ENCODE measurements around the gene TRERF1.

Gene TRERF1

DNA sequence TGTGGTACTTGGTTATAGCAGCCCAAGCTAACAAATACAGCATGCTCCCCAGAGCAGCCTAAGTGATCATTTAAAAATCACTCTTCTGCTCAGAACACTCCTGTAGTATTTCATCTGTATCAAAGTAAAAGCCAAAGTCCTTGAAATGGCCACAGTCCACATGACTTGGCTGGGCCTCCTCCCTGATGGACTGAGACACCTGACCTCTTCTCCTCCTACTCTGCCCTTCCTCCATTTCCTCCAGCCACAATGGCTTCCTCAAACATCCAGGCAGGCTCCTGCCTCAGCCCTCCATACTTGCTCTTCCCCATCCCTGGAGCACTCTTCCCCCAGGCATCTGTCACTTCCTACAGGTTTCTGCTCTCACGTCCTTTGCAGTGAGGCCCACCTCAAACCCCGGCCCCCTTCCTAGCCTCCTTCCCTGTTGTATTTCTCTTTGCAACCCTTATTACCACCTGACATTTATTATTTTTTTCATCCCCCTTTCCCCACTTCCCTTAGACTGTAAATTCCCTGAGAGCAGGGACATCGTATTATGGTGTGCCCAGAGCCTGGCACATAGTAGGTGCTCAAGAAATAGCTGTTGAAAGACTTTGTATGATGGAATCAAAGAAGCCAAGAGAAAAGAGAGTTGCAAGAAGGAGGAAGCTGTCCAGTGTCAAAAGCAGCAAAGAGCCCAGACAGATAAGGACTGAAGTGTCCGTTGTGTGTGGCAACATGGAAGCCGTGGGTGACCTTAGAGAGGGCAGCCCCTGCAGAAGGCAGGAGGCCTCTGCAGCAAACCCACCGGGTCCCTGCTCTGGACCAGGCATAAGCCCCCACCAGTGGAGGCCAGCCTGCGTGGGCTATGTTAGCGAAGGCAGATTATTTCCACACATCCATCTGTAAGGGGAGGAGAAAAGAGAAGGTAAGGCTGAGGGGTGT lies 87.5 kb downstream of the TRERF1 start:
- DNase-seq = no peak

DNA sequence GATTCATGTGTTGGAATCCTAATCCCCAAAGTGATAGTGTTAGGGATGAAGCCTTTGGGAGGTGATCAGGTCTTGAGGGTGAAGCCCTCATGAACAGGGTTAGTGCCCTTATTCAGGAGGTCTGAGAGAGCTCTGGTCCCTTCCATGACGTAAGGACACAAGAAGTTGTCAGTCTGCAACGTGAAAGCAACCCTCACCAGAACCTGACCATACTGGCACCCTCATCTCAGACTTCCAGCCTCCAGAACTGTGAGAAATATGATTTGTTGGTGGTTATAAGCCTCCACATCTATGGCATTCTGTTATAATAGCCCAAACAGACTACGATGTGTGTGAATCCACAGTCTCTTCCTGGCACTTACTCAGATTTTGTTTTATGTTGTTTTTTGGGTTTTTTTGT lies 90.7 kb downstream of the TRERF1 start:
- DNase-seq = no peak

DNA sequence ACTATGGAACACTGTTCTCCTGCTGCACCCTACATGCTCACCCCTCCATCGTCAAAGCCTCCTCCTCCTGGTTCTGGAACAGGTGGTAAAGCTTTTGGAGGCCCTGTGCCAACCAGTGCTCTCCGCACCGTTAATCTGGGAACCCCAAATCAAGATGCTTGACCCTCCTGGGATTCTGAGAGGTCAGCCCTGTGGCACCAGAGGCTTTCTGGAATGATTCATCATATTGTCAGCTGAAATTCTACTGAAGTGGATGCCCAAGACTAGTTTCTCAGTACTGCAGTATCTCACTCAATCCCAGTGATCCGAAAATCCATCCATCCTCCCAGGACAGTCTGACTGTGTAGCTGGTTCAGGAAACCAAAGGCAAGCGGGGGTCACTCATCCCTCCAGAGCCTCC lies 92.7 kb downstream of the TRERF1 start:
- no peak for DNase-seq

DNA sequence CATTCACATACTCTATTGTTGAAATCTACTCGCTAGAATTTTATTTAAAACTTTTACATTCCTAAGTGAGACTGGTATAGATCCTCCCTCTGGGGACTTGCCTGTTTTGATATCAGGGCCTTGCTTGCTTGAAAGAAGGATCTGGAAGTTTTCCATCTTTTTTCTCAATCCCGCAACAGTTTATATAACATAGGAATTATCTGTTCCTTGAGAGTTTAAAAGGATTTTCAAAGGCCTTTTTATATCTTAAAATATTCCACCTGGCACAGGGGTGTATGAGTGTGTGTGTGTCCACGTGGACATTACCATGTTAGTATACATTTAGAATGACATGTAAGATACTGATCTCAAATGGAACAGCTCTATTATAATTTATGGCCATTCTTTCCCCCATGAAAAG lies 96.3 kb downstream of the TRERF1 start:
- no peak for DNase-seq

DNA sequence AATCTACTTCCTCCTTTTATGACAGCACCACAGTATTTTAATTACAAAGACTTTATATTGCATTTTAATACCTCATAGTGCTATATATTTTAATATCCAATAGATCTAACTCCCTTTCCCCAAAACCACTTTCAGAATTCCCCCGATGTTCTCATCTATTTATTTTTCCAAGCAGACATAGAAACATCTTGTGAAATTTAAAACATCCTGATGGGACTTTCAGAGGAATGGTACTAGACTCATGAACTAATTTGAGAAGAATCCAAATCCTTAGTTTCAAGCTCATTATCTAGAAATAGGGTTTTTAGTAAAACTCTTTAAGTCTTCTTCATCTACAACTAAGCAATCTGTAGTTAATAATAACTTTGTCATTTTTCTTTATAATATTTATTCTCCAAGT lies 97.0 kb downstream of the TRERF1 start:
- no peak for DNase-seq

DNA sequence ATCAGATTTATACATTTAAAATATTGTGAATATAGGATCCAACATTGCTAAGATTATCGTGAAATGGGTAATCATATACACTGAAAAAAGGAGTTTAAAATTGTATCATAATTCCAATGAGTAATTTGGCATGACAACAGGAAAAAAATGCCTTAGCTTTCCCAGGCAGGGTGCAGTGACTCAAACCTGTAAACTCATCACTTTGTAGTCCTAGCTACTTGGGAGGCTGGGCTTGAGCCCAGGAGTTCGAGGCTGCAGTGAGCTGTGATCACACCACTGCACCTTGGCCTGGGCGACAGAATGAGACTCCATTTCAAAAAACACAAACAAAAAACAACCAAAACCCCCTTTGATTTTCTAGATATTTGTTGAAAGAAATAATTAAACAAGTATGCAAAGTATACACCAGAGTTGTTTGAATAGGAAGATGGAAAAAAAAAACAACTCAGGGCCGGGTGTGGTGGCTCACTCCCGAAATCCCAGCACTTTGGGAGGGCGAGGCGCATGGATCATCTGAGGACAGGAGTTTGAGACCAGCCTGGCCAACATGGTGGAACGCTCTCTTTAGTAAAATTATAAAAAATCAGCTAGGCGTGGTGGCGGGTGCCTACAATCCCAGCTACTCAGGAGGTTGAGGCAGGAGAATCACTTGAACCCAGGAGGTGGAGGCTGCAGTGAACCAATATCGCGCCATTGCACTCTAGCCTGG lies 98.7 kb downstream of the TRERF1 start:
- DNase-seq = no peak

DNA sequence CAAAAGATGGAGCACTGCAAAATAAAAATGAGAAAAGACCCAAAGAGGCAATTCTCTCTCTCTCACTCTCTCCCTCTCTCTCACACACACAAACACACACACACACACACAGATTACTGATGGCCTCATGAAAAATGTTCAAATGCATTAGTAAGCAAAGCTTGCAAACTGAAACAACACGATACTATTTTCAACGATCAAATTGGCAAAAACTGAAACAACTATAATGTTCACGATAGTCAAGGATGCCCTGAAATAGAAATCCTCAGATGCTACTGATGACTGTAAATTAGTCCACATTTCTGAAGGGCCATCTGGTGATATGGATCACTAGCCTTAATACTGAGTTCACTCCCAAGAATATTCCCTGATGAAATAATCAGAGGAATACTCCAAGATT lies 100.8 kb downstream of the TRERF1 start:
- DNase-seq = no peak

DNA sequence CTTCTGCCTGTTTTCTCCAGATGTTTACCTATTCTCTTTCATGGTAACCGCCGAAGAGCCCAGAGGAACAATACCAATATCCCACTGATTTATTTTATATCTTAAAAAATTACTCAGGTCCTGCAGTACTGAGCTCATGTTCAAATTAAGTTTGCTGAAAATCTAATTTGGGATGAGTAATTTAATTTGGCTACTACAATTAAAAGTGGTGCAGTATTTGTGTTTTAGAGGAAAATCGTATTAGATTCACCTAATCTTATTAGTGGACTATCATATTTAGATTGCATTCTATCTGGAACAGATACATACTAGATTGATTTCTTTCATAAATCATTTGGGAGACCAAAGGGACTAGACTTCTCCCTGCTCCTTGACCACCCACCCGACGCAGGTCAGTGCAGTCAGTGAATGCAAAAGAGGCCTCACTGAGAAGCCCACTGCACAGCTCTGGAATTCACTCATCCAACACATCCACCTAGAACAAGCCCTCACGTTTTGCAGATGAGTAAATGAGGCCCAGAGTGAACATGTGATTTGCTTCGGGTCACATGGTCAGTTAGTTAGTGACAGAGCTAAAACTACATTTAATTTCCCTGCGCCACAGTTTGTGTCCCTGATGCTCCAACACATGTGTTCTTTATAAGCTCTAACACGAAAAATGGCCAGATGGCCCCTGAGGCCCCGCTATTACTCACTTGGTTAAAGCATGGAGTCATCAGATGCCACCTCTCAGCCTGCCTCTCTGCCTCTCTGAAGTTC lies 101.8 kb downstream of the TRERF1 start:
- no peak for DNase-seq

DNA sequence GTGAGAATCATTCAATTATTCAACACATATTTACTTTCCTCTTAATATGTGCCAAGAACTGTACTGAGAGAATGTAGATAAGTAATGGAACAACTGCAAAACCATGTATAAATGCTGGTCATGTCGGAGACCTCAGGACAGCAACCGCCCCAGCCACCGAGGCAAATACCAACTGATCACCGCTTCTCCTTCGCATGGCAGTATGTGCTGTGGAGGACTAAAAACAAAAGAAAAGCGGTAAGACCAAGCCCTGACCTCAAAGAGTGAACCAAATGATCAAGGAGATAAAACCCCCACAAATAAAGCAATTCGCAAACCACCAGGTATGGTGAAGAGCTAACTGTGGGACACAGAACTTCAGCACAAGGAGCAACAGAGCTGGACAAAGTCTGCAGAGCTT lies 104.3 kb downstream of the TRERF1 start:
- DNase-seq = no peak

DNA sequence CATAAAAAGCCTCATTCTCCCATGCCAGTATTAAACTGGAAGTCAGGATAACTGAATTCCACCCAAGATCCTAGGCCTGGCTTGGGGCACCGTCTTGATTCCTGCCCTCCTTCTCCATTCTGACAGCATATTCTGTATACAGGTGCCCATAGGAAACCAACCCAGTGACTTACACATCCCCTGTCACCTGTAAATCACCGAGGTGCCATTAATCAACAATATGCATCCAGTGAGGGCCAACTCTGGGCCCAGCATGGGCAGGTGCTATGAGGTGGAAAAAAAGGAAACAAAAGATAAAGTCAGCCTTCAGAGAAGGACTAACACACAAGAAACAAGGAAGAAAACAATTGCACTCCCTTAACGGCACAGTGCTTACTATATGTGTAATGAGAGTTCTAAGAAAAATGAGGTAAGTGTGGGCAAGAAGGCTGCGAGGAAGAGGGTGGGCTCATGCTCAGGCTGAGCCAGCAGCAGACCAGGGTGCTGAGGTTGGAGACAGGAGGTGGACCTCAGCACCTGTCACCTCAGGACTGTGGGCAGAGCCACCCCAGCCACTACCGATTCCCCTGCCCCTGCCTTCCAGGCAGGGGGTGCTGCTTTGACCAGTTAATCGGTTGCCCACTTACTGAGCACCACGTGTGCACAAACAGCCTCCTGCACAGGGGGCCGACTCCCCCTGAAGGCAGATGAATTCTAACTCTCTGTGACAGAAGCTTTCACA lies 105.9 kb downstream of the TRERF1 start:
- DNase-seq = no peak

DNA sequence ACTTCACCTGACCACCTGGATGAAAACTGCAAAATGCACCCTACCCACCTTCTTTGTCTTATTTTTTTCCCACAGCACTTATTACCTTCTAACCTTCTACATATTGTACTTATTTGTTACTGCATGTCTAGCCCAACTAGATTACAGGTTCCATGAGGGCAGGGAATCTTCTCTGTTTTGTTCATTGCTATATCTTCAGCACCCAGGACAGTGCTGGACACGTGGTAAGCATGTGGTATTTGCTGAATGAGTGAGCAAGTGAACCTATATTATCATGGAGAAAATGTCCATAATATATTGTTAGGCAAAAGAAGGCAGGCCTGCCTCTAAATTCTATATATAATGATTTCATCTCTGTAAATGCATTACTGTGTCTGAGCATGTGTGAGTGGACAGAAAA lies 107.0 kb downstream of the TRERF1 start:
- DNase-seq = no peak

DNA sequence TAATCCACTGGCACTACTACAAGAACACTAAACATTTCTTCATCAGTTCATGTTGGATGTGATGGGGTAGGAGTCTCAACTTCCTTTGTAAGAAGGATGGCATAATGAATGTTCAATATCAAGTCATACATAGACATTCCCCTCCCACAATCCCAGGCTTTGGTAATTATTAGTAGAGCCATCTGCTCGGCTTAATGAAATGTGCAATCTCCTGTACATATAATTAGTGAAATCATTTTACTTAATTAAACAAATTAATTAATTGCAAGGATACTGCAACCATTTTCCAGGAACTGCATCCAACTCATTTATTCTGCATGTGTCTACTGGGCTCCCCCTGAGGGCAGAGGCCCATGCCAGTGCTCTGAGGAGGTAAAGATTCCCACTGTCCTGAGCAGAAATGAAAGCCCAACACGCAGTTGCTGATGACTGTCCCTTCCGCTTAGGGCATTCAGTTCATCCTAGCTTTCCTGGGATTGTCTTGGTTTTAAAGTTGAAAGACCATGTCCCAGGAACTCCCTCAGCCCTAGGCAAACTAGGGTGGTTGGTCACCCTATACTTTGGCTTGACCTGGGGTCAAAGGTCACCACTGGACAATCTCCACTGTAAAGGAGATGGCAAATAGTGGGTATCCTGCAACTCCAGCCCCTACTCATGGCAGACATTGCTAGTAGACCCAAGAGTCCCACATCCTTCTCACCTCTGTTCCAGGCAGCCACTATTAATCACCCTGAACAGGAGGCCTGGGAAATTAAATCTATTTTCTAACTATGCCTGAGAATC lies 109.8 kb downstream of the TRERF1 start:
- no peak for DNase-seq

DNA sequence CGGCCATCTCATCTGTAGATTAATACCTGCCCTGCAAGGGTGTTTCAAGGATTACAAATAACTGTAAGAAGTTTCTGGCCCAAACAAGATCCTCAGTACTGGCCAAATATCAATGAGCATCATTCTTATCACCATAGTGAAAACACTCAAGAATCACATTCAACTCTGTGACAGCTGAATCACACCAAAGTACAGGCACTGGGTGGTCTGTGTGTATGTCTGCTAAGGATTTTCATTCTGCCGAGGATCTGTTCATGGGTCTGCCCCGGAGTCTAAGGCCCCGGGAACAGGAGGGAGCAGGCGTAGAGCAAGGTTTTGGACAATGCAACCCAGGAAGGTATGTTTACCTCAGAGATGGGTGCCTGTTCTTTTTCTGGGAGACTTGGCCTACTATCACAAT lies 110.5 kb downstream of the TRERF1 start:
- no peak for DNase-seq

DNA sequence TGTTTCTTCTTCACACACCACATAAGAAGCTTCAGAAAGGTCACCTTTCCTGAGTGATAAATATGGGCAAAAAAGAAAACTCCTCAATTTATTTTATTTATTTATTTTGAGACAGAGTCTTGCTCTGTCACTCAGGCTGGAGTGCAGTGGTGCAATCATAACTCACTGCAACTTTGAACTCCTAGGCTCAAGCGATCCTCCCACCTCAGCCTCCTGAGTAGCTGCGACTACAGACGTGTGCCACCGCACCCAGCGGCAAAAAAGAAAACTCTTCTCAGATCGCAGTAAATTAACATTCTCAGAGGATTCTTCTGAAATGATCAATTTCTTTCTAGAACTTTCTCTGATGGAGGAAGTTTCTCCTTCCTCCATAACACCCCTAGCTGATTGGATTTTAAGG lies 111.2 kb downstream of the TRERF1 start:
- DNase-seq = no peak

DNA sequence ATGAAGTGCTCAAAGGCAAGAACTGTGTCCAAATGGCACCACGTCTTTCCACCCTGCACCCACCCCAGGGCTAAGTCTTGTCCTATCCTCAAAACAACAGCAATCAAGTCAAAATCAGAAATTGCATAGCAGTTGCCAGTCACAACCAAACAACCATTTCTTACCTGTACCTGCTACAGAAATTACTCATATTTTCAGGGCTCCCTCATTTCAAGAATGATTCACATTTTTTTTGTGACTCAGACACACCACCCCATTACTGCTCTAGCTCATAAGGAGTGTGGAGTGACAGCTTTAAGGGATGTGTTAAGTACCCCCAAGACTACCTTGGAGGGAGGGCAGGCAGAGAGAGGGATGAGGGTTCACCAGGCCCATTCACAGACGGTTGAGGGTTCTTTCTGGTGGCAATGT lies 111.7 kb downstream of the TRERF1 start:
- no peak for DNase-seq

DNA sequence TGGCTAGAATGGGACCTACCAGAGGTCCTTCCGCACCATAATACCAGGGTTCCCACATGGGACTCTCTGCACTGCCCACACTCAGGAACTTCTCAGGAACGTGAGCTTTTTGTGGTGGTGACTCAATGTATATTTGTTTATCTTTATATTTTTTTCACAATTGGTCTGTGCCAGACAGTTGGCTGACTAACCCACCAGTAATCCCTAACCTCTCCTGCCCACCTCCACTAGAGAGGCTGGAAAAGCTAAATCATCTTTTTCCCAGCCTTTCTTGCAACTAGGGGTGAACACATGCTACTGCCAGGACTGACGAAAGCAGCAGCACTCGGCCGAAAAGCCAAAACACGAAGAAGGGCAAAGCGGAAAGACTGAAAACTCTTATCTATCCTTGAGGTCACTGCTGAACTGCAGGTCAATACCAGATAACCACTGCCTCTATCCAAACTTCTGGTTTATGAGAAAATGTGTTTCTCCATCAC lies 112.9 kb downstream of the TRERF1 start:
- no peak for DNase-seq

DNA sequence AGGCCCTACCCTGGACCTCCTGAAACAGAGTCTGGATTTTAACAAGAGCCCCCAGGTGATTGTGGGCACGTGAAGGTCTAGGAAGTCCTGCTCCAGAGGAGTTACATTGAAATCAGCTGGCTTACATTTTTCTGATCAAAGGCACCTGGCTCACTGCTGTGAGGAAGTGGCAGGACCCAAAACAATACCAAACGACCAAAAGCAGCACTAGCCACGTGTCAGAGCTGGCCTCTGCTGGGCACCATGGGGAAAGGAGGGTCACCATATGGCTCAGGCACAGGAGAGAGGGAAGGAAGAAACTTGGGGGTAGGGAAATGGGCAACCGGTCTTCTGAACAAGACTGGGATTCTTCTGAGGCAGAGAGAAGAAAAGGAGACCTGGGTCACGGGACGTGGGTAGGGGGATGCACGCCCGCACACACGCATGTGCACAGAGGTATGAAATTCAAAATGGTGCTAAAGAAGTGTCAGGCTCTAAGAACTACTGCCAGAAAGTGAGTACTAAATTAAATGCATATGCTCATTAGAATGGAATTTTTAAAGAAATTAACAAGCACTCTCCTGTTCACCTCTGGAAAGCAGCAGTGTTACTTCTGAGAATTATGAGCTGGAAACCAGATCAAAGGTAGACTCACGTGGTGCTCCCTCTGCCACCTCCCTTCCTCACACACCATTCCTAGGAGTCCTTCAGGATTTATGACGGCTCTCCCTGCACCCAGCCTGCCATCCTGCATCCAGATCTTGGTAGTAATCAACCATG lies 113.6 kb downstream of the TRERF1 start:
- no peak for DNase-seq

DNA sequence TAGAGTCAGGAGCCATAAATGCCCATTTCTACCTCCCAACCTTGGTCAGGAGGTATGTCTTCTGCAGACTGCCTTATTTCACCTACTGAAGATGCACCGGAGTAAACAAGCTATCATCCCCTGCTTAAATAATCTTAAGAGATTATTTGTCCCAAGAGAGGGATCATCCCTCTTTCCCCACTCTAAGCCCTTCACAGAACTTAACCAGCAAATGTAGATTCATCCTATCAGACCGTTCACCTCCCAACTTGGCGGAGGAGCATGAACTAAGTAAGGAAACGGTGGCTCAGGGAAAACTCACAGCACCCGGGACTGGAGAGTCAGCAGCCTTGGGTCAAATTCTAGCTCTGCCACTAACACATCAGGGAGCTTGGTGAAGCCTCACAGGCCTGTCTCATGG lies 115.3 kb downstream of the TRERF1 start:
- DNase-seq = no peak

DNA sequence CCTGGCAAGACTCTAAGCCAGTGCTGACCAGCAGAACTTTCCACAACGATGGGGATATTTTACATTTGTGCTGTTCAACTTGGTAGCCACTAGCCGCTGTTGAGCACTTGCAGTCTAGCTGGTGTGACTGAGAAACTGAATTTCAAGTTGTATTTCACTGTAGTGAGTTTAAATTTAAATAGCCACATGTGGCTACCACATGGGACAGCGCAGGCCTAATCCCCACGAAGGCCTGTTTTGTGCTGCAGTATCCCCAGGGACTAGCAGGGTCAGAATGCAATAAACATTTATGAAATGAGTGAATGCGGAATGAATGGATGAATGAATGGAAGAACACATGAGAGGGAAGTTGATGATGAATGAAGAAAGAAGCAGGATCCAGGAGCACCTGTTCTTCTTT lies 115.8 kb downstream of the TRERF1 start:
- DNase-seq = no peak

DNA sequence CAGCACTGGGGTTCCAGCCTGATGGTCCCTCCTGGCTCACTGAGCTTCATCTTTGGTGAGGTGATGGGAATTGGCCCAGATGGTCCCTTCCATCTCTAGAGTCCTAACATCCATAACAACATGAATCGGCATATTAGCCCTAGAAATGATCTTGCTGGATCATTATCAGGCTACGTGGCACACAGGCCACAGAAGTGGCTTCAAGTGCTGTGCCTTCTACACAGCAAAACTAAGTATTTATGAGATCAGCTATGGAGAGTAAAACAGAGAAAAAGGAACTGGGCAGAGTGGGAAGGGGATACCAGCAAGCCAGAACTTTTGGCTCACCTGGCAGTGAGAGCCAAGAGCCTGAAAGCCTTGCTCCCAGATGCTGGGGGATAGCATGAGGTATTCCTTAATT lies 116.9 kb downstream of the TRERF1 start:
- no peak for DNase-seq

DNA sequence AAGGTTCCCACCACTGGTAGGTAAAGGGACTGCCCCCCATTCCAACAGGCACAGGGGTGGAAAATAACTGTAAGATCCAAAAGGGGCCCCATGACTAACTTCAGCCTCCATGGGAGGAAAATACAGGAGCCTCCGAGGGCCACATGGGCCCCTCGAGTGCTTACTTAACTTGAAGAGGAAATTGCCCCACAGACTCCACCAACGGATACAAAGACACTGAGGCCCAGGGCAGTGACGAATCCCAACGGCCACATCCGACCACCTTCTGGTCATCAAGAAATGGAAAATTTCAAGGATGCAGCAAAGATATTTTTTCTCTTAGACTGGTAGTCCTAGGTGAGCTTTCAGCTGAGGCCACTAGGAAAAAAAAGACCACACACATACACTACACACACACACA lies 118.1 kb downstream of the TRERF1 start:
- no peak for DNase-seq

Data from right hindlimb (tissue), 1 donor.